Retinal pigment epithelial cell (primary cell): ENCODE data around the gene CDR2L.
A peak's percentile ranks its signal among the peaks of the same experiment; 100 is the strongest.

Experiments
- DNase-seq: peaks from one replicate; pipeline ENCODE4 v3.0.0-alpha.2; 2010; ENCODE audit warnings: low read depth
- H3K4me3 ChIP-seq: 2 replicates; pipeline ENCODE4 v1.5.1; 2011; ENCODE audit warnings: mild to moderate bottlenecking, low read length, control low read depth, moderate library complexity
- TF ChIP-seq, protein P1 (sequence below): conservative IDR thresholded peaks from 2 replicates; pipeline ENCODE4 v1.5.1; 2011; ENCODE audit warnings: low read depth, low read length, control low read depth, inconsistent platforms

Gene CDR2L

DNA sequence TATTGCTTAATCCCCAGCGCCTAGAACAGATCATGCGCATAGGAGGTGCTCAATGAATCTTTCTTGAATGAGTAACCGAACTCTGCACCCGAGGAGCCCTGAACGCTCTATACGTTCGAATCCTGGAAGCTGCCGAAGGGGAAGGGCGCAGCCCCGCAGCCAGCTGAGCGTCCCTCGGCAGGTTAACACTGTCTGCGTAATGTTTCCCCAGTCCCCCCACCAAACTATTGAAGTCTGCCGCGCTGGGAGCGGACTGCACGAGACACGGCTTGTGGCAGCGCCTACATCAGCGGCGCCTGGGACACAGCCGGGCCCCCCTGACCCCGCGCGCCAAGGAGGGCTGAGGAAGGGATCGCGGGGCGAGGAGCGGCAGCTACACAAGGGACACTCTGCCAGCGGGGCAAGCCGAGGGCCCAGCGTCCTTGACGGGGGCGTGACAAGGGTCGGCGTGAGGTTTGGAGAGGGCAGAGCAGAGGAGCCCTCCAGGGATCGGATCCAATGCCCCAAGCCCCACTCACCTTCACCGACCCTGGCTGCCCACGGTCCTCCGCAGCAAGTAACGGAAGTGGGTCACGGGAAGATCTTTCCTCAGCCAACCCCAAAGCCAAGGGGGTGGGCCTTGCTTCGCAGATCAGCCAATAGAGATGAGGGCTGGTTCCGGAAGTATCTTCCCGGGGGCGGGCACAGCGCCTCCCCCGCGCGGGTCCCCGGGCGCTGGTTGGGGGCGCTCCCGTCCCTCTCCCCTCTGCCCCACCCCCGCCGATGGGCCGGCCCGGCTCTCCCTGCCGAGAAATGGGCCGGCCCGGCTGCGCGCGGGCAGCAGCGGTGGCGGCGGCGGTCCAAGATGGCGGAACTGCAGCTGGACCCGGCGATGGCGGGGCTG lies 59.2 kb downstream of the CDR2L start, which contains the start of the genes ATP5PD and KCTD2:
Gene ATP5PD (minus strand): TSS at position 563 of the 883 bp plus-strand sequence. CDS start 4,319 bp downstream, outside the sequence.
Gene KCTD2 (plus strand): TSS at position 819 of the 883 bp plus-strand sequence. CDS start 26 bp downstream, at position 845.
- DNase-seq: peak; percentile 92
- peak within 1 kb of the TSS; percentile 92 for H3K4me3 ChIP-seq
- TF ChIP-seq, protein P1, sequence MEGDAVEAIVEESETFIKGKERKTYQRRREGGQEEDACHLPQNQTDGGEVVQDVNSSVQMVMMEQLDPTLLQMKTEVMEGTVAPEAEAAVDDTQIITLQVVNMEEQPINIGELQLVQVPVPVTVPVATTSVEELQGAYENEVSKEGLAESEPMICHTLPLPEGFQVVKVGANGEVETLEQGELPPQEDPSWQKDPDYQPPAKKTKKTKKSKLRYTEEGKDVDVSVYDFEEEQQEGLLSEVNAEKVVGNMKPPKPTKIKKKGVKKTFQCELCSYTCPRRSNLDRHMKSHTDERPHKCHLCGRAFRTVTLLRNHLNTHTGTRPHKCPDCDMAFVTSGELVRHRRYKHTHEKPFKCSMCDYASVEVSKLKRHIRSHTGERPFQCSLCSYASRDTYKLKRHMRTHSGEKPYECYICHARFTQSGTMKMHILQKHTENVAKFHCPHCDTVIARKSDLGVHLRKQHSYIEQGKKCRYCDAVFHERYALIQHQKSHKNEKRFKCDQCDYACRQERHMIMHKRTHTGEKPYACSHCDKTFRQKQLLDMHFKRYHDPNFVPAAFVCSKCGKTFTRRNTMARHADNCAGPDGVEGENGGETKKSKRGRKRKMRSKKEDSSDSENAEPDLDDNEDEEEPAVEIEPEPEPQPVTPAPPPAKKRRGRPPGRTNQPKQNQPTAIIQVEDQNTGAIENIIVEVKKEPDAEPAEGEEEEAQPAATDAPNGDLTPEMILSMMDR: no peak

DNA sequence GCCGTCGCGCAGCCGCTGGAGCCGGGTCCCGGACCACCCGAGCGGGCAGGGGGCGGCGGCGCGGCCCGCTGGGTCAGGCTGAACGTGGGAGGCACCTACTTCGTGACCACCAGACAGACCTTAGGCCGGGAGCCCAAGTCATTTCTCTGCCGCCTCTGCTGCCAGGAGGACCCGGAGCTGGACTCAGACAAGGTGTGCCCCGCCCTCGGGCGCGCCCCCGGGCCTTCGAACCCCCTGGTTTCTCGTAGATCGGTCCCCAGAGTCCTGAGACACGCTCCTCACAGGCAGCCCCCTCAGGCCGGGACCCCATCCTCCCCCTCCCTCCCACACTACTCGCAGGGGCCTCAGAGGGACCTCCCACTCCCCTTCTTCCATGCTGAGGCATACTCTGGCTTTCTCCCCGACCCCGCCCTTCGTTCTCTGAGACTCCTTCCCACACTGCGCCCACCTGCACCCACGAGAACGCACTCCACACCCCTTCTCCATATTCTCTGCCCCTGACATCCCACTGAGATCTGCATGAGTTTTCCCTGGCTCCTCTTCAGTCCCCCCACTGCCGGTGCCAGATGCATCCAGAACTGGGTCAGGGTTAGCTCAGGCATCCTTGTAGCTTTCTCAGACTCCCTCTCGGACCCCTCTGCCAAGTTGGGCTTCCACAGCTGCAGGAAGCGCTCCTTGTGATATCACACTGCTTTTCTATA lies 60.1 kb downstream of the CDR2L start:
- H3K4me3 ChIP-seq: peak overlapping the region; percentile 92
- DNase-seq: no peak
- TF ChIP-seq, protein P1: no peak

DNA sequence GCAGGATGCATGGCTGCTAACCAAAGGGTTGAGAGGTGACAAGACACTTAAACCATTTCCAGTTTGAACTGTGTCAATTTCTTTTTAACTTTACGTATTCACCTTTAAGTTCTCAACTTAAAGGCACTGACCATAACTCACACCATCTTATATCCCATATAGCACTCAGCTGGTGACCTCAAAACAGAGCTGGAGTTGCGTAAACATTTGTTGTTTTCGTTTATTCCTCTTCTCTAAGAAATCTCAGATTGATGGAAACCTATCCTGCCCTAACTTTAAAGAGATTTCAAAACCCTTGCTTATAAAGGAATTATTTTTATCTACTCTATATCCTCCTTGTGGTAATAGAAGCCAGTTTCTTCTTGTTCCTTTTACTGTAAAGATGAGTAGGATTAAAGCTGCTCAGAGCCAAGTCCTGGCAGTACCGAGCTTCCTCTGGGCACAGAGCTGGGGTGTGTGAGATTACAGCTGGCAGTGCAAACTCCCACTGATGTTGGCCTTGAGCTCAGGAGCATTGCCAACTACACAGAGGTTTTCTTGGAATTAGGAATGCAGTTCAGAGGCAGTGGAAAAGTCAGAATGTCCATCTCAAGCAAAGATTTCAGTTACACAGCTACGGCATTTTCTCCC lies 60.9 kb downstream of the CDR2L start:
- no peak for DNase-seq
- TF ChIP-seq, protein P1: no peak
- H3K4me3 ChIP-seq: peak overlapping the region; percentile 92

DNA sequence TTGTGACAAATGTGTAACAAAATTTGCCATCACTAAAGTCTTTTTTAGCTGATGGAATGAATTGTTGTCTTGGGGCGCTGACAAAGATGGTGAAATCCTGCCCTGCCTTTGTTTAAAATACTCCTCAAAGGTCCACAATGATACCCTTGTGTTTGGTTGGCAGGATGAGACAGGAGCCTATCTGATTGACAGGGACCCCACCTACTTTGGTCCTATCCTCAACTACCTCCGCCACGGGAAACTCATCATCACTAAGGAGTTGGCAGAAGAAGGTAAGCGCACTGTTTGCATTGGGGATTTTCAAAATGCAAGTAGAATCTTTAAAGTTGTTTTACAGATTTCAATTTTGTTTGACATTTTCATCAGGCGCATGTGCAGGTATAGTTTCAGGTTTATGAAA lies 61.6 kb downstream of the CDR2L start:
- TF ChIP-seq, protein P1: no peak
- DNase-seq: no peak
- H3K4me3 ChIP-seq: no peak overlapping the region

DNA sequence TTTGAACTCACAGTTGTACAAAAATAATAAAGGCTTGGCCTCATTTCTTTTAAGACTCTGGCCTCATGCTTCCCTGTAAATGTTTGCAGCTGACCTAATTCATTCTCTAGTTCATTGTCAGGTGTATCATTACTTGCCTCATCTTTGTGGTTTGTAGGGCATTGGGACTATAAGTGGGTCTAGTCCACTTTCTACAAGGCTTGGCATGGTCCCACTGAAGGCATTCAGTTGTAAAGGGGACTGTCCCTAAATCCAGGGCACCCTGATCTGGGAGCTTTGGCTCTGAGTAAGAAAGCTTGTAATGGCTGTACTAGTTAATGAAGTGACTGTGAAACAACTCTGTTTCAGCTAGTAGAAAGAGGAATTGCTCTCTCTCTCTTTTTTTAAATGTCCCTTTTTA lies 62.3 kb downstream of the CDR2L start:
- no peak for DNase-seq
- H3K4me3 ChIP-seq: no peak overlapping the region
- TF ChIP-seq, protein P1: no peak

- no peak for DNase-seq
- TF ChIP-seq, protein P1: no peak
- H3K4me3 ChIP-seq: no peak overlapping the region
Observed at GRCh38 chr17:75051941-75052340, 64.5 kb downstream of the CDR2L start.
